NCI-H2107 (cell line): Measurements from ENCODE around the gene CAPZB.

Experiments
- DNase-seq: peaks from one replicate; lab custom pipeline; 2025; lab: John Stamatoyannopoulos, UW

CAPZB gene

DNA sequence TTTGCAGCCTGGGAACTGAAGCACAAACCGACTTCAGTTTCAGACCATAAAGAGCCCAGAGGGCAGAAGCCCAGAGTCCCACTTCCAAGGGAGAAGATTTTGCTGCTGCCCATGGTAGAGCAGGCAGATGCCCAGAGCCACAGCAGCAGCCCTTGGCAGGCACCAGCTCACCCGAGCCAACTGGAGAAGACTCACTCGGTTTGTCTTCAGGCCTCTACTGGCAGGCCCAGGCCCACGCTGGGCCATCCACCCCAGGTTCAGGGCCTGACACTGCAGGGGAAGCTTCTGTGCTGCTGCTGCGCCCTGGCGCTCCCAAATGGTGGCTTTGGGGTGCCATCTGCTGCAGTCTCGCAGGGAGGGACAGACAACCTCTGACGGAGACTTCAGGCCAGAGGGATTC, 139.9 kb downstream of the CAPZB start:
- DNase-seq = no peak

GRCh38 chr1:19344831-19345230, 140.5 kb downstream of the CAPZB start:
- no peak for DNase-seq

GRCh38 chr1:19344372-19344810, 140.9 kb downstream of the CAPZB start:
- peak; percentile 44 for DNase-seq

DNA sequence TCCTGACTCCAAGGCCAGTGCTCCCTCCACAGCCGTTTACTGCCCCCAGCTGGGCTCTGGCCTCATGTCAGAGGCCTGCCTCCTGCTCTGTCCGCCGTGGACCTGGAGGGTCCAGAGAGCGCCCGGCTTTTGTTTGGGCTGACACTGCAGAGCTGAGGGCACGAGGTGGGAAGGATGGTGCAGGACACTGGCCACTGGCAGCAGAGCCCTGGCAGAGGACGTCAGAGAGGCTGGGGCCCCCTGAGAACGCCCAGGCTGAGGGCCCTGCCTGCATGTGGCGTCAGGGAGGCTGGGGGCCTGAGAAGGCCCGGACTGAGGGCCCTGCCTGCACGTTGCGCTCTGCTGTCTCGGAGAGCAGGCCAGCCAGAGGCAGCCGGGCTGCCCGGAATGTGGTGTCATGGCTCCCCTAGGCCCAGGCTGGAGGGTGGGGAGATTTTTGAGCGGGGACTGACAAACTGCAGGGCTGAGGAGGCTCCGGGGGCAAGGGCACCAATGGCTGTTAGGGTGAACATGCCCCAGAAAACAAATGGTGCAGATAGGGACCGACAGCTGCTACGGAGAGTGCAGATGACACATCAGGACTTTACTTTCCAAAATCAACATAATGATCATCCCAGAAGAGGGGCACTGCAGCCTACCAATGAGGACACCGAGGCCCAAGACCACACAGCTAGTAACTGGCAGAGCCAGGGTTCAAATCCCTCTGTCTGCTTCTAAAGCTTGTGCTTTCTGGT, 141.6 kb downstream of the CAPZB start:
- DNase-seq = no peak

DNA sequence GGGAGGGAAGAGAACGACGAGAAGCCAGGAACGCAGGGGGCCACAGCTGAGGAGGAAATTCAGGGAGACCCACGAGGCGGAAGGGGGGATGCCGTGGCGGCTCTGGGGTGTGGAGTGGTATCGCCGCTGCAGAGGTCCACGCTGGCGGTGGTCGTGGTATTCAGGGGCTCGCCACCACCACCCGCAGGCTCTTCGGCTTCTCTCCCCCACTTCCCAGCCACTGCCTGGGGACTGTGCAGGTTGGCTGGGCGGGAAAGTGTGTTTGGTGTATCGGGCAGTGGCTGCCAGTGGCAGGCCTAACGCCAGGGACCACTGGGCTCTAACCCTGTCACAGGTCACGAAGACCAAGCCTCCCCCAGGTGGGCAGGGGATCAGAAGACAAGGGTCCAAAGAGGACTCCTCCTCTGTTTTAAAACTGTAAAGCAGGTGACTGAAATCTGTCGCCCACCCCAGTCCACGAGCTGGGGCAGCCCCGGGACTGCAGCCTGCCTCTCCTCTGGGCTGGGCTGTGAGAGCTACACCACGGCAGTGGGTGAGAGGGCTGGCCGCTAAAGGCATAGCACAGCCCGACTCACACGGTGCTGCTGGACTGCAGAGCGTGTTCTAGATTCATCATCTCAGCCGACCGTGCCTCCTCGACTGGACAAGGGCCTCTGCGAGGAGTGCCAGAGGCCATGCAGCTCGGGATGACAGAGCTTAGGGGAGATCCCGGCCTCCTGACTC, 142.3 kb downstream of the CAPZB start:
- no peak for DNase-seq

- DNase-seq = no peak
Measured at GRCh38 chr1:19342062-19342750, 143.1 kb downstream of the CAPZB start.

GRCh38 chr1:19341201-19342061, 143.9 kb downstream of the CAPZB start:
- no peak for DNase-seq

DNA sequence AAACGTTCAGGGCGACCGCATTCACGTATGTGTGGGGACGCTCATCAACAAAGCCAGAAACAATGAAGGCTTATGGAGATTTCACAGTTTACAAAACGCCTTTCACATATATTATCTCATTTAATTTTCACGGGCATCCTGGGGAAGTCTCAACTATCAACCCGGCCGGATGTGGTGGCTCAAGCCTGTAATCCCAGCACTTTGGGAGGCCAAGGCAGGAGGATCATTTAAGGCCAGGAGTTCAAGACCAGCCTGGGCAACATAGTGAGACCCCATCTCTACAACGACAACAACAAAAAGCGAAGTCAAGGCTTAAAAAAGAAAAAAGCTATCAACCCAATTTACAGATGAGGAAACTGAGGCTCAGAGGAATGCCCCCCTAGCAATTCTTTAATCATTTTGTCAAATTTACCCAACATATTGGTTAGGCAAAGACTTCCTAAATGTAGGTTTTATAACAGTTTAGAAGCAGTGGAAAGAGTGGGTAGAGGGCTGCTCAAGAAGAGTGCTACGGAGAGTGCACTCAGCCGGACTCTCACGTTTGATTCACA, 144.9 kb downstream of the CAPZB start:
- no peak for DNase-seq

DNA sequence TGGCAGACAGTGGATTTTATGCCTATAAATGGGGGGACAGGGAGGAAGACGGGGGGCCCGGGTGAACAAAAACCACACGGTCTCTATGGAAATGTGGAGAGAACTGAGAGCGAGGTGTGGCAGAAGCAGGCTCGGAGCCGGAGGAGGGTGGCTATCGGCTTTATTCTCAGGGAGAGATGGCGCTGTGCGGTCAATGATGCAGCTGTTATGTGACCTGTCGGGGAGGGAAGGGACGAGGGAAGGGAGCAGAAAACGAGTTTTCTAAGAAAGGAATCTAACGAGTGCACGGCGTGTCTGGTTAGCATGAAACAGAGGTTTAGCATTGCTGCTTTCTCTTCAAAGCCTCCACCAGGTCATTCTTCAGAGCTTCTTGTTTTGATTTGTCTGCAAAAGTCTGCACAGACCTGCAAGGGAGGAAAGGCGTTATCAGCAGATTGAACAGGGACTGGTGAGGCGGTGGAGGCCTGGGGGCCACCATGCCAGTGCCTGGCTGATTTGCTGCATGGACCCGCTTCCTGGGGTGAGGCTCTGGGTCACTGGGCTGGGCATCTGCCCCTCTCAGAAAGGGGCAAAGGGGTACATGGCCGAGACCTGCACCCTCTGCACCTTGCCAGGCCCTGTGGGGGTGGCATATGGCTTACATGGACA, 146.0 kb downstream of the CAPZB start:
- no peak for DNase-seq

GRCh38 chr1:19338323-19338762, 147.0 kb downstream of the CAPZB start:
- no peak for DNase-seq

DNA sequence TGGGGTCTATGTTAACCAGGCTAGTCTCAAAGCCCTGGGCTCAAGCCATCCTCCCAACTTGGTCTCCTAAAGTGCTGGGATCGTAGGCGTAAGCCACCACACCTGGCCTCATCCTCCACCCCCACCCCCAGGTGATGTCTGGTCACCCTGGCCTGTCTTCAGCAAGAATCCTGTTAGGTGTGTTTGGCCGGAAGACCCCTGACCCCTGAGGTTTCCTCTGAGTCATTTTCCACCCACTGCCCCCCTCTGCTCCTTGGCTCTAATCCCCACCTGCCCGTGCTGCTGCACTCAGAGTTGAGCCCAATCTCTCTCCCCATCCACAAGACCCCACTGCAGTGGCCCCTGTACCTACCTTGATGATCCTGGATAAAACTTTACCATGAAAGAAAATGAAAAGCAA, 148.1 kb downstream of the CAPZB start:
- DNase-seq = no peak

GRCh38 chr1:19336543-19336942, 148.8 kb downstream of the CAPZB start:
- no peak for DNase-seq

DNA sequence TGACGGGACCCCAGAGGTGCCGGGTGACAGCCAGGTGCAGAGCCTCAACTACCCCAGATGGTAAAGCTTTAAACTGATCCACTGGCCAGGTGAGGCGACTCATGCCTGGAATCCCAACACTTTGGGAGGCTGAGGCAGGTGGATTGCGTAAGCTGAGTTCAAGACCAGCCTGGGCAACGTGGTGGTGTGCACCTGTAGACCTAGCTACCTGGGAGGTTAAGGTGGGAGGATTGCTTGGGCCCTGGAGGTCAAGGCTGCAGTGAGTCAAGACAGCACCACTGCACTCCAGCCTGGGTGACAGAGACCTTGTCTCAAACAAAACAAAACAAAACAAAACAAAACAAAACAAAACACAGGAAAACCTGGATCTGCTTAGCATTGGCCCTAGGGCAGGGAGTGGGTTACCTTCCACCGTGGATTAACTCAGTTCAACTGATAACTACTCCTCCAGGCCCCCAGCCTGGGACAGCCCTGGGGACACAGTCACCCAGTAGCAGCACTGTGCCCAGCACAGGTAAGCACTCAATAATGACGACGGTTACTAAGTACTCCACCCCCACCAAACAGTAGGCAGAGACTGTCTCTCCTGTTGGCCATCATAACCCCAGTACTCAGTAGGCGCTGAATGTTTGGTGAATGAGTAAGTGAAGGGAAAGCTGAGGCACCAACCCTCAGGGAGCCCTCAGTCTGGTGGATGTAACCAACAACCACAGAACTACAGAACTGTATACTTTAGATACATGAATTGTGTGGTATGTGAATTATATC, 151.6 kb downstream of the CAPZB start:
- DNase-seq = no peak

DNA sequence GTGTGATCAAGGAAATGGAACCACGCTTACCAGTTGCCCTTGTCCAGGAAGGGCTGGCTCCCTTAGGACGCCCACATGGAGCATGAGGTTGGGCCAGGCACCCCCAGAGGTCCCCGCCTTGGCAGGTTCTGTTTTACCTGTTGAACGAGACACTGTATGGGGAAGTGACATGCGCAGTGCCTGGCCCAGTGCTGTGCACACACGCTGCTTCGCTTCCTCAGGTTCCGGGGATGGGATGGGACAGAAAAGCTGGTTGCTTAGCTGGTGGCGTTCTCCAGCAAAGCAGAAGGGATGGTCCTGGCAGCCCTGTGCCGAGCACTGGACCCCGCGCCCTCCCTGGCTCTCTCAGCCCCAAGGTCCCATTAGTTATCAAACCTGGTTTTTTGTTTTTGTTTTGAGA, 152.5 kb downstream of the CAPZB start:
- DNase-seq = no peak

- DNase-seq = no peak
Measured at GRCh38 chr1:19331262-19331878, 154.0 kb downstream of the CAPZB start.

- DNase-seq = no peak
Measured at GRCh38 chr1:19330449-19331135, 154.7 kb downstream of the CAPZB start.

GRCh38 chr1:19329611-19330010, 155.7 kb downstream of the CAPZB start:
- DNase-seq = no peak

GRCh38 chr1:19329188-19329587, 156.2 kb downstream of the CAPZB start:
- DNase-seq = no peak

GRCh38 chr1:19328486-19328885, 156.9 kb downstream of the CAPZB start:
- DNase-seq = no peak
